DOHH2 (cell line): ENCODE data around the gene SLC15A4.

Source experiments
- H3F3A ChIP-seq: fragments of 200-600 bp; sonication (generic), shearing (Covaris generic); 2 replicates; pipeline ENCODE4 v1.6.0; 2016; ENCODE audit warnings: antibody characterized with exemption, mild to moderate bottlenecking; ENCODE audit not compliant: control insufficient read depth, insufficient read depth
- H3K27ac ChIP-seq: fragments of 200-600 bp; sonication (generic); 2 replicates; pipeline ENCODE4 v1.5.1; 2014; ENCODE audit warnings: low read depth, mild to moderate bottlenecking, low read length, moderate library complexity
- H3K27me3 ChIP-seq: fragments of 200-600 bp; sonication (generic); 2 replicates; pipeline ENCODE4 v1.6.1; 2014; ENCODE audit warnings: mild to moderate bottlenecking, low read length, mixed read lengths; ENCODE audit not compliant: control insufficient read depth
- H3K36me3 ChIP-seq: fragments of 200-600 bp; sonication (generic); 2 replicates; pipeline ENCODE4 v1.6.1; 2014; ENCODE audit warnings: mild to moderate bottlenecking, low read length, moderate library complexity, mixed read lengths; ENCODE audit not compliant: control insufficient read depth
- H3K4me1 ChIP-seq: fragments of 200-600 bp; sonication (generic); 2 replicates; pipeline ENCODE4 v1.6.1; 2014; ENCODE audit warnings: mild to moderate bottlenecking, low read length, mixed read lengths; ENCODE audit not compliant: control insufficient read depth
- H3K4me2 ChIP-seq: fragments of 200-600 bp; sonication (generic); 2 replicates; pipeline ENCODE4 v1.6.0; 2014; ENCODE audit warnings: mild to moderate bottlenecking, low read length, moderate library complexity
- H3K4me3 ChIP-seq: fragments of 200-600 bp; sonication (generic); 2 replicates; pipeline ENCODE4 v1.5.1; 2014; ENCODE audit warnings: mild to moderate bottlenecking, low read length, mixed read lengths
- H3K79me2 ChIP-seq: fragments of 200-600 bp; sonication (generic); 2 replicates; pipeline ENCODE4 v1.6.1; 2014; ENCODE audit warnings: mild to moderate bottlenecking, low read length, mixed read lengths; ENCODE audit not compliant: control insufficient read depth
- H3K9me2 ChIP-seq: fragments of 200-600 bp; sonication (generic); replicated peaks from 2 replicates; pipeline ENCODE4 v1.6.1; 2014; ENCODE audit warnings: mild to moderate bottlenecking, low read length, mixed read lengths; ENCODE audit not compliant: control insufficient read depth
- H3K9me3 ChIP-seq: fragments of 200-600 bp; sonication (generic); 2 replicates; pipeline ENCODE4 v1.6.1; 2014; ENCODE audit warnings: antibody characterized with exemption, low read length, mixed read lengths; ENCODE audit not compliant: control insufficient read depth, insufficient read depth
- H4K20me1 ChIP-seq: fragments of 200-600 bp; sonication (generic); 2 replicates; pipeline ENCODE4 v1.6.0; 2014; ENCODE audit warnings: low read depth, mild to moderate bottlenecking, antibody characterized with exemption, low read length, moderate library complexity; ENCODE audit not compliant: control insufficient read depth, insufficient read depth
- CTCF ChIP-seq: fragments of 200-600 bp; sonication (generic); IDR thresholded peaks from one replicate; pipeline ENCODE4 v1.5.1; 2014; ENCODE audit warnings: antibody characterized with exemption, mild to moderate bottlenecking, low read depth, low read length; ENCODE audit not compliant: poor library complexity, severe bottlenecking
- EZH2phosphoT487 ChIP-seq: fragments of 200-600 bp; sonication (generic); IDR thresholded peaks from 2 replicates; pipeline ENCODE4 v1.6.1; 2017; ENCODE audit warnings: borderline replicate concordance, mild to moderate bottlenecking, antibody characterized with exemption, low read length, moderate library complexity, mixed read lengths

Gene SLC15A4

GRCh38 chr12:128790653-128791373 is 32.9 kb downstream of the SLC15A4 start:
- Histone ChIP-seq H3K4me2 (peak overlapping the region; percentile 85), H3K4me3 (peak overlapping the region; percentile 1; the same call in 1 of the 2 replicates), H3K4me1 (peaks cover 91% of the 10 kb centered on the region), H3K79me2 (peaks cover 28% of the 10 kb centered on the region), H3K36me3 (peaks cover 53% of the 10 kb centered on the region), H3K9me3 (no peaks in the 10 kb centered on the region), H3K9me2 (no peaks in the 10 kb centered on the region), H3F3A (peaks cover 53% of the 10 kb centered on the region), H3K27me3 (no peaks in the 10 kb centered on the region), H3K27ac (peak overlapping the region; percentile 99), H4K20me1 (no peaks in the 10 kb centered on the region)
- TF ChIP-seq CTCF: no peak
- no peak for TF ChIP-seq EZH2phosphoT487

- Histone ChIP-seq H3K79me2 (peaks cover 28% of the 10 kb centered on the region), H3K4me1 (peaks cover 85% of the 10 kb centered on the region), H3F3A (peaks cover 50% of the 10 kb centered on the region), H3K36me3 (peaks cover 48% of the 10 kb centered on the region), H3K9me2 (no peaks in the 10 kb centered on the region), H4K20me1 (no peaks in the 10 kb centered on the region), H3K4me3 (peak overlapping the region; percentile 1; the same call in 1 of the 2 replicates), H3K9me3 (no peaks in the 10 kb centered on the region), H3K4me2 (peak overlapping the region; percentile 85), H3K27me3 (no peaks in the 10 kb centered on the region), H3K27ac (peak overlapping the region; percentile 99)
- TF ChIP-seq EZH2phosphoT487 (no peak), CTCF (no peak)
Measured at GRCh38 chr12:128790221-128790620, 33.5 kb downstream of the SLC15A4 start.

- Histone ChIP-seq H3K4me1 (peaks cover 79% of the 10 kb centered on the region), H3K4me3 (peak overlapping the region; percentile 51), H4K20me1 (no peaks in the 10 kb centered on the region), H3F3A (peaks cover 44% of the 10 kb centered on the region), H3K27ac (peak overlapping the region; percentile 99), H3K27me3 (no peaks in the 10 kb centered on the region), H3K9me2 (no peaks in the 10 kb centered on the region), H3K36me3 (peaks cover 41% of the 10 kb centered on the region), H3K79me2 (peaks cover 21% of the 10 kb centered on the region), H3K9me3 (no peaks in the 10 kb centered on the region), H3K4me2 (peak overlapping the region; percentile 85)
- TF ChIP-seq CTCF (no peak), EZH2phosphoT487 (no peak)
Measured at GRCh38 chr12:128789356-128789929, 34.3 kb downstream of the SLC15A4 start.
